K562 (cell line): ENCODE data around the gene NEK1. TPM values are rescaled to one million over a fixed set of nuclear protein-coding genes. Genes with fewer than 3 reads are reported as not detected.

ENCODE experiments used
- ARID1B ChIP-seq: fragments of 450-650 bp; IDR thresholded peaks from 2 replicates; pipeline ENCODE4 v1.6.1; 2016; ENCODE audit warnings: antibody characterized with exemption, mild to moderate bottlenecking, inconsistent platforms
- ATF7 ChIP-seq: fragments of 450-650 bp; IDR thresholded peaks from 2 replicates; pipeline ENCODE4 v1.7.1; 2014; ENCODE audit warnings: mild to moderate bottlenecking, moderate library complexity
- CGGBP1 ChIP-seq: fragments of 250-450 bp; sonication (Bioruptor Pico); IDR thresholded peaks from 2 replicates; pipeline ENCODE4 v1.9.0; 2021; ENCODE audit warnings: mild to moderate bottlenecking
- DNMT1 ChIP-seq: fragments of 450-650 bp; IDR thresholded peaks from 2 replicates; pipeline ENCODE4 v1.6.1; 2016; ENCODE audit warnings: antibody characterized with exemption, mild to moderate bottlenecking
- KLF16 ChIP-seq: IDR thresholded peaks from 2 replicates; pipeline ENCODE4 v1.6.1; 2016; ENCODE audit warnings: antibody characterized with exemption
- MLLT1 ChIP-seq, 2 experiments: fragments of 450-650 bp; IDR thresholded peaks; 2 replicates each; pipeline ENCODE4 v1.6.1; 2016
- NELFE ChIP-seq: IDR thresholded peaks from 2 replicates; pipeline ENCODE4 v1.6.1; 2011; ENCODE audit warnings: mild to moderate bottlenecking; ENCODE audit not compliant: insufficient read depth, insufficient read length
- PKNOX1 ChIP-seq: fragments of 450-650 bp; IDR thresholded peaks from 2 replicates; pipeline ENCODE4 v1.6.1; 2016
- POLR2B ChIP-seq: fragments of 450-650 bp; IDR thresholded peaks from 2 replicates; pipeline ENCODE4 v1.6.1; 2018; ENCODE audit warnings: low read depth; ENCODE audit not compliant: partially characterized antibody
- SAFB ChIP-seq: fragments of 200-400 bp; formaldehyde crosslinking; IDR thresholded peaks from 2 replicates; pipeline ENCODE4 v1.6.1; 2017; ENCODE audit warnings: low read depth, low read length, borderline replicate concordance
- SFPQ ChIP-seq: fragments of 200-400 bp; formaldehyde crosslinking; IDR thresholded peaks from 2 replicates; pipeline ENCODE4 v1.6.1; 2017; ENCODE audit warnings: mild to moderate bottlenecking, low read depth, low read length, moderate library complexity
- SNAPC5 ChIP-seq: fragments of 250-450 bp; sonication (Bioruptor Pico); IDR thresholded peaks from 2 replicates; pipeline ENCODE4 v1.8.0; 2021; ENCODE audit warnings: moderate library complexity, mild to moderate bottlenecking, inconsistent platforms
- SREBF2 ChIP-seq: sonication (generic); formaldehyde crosslinking; IDR thresholded peaks from 2 replicates; pipeline ENCODE4 v1.4.0; 2020; ENCODE audit warnings: mild to moderate bottlenecking, missing genetic modification reagents
- TBP ChIP-seq: optimal IDR thresholded peaks from 2 replicates; pipeline ENCODE3; 2011; ENCODE audit warnings: low read depth, low read length, improper control_type of control experiment
- TEAD2 ChIP-seq: fragments of 450-650 bp; IDR thresholded peaks from 2 replicates; pipeline ENCODE4 v1.6.1; 2016; ENCODE audit warnings: missing genetic modification characterization, control low read depth, missing compliant biosample characterization
- VEZF1 ChIP-seq: fragments of 200-800 bp; sonication (Bioruptor generic); IDR thresholded peaks from 2 replicates; pipeline ENCODE4 v1.6.1; 2017; ENCODE audit warnings: missing genetic modification characterization, missing compliant biosample characterization
- ZEB2 ChIP-seq: fragments of 450-650 bp; IDR thresholded peaks from 2 replicates; pipeline ENCODE4 v1.6.1; 2016
- ZFP1 ChIP-seq: fragments of 450-650 bp; formaldehyde crosslinking; IDR thresholded peaks from 2 replicates; pipeline ENCODE4 v1.4.0; 2020; ENCODE audit warnings: mild to moderate bottlenecking, mixed read lengths
- ZFPM2 ChIP-seq: fragments of 250-450 bp; sonication (Bioruptor Pico); IDR thresholded peaks from 2 replicates; pipeline ENCODE4 v1.5.1; 2022; ENCODE audit warnings: mild to moderate bottlenecking
- ZSCAN32 ChIP-seq: fragments of 450-650 bp; formaldehyde crosslinking; IDR thresholded peaks from 2 replicates; pipeline ENCODE4 v1.4.0; 2020; ENCODE audit warnings: mild to moderate bottlenecking, moderate library complexity
- polyA plus RNA-seq, 8 experiments: library from polyadenylated mRNA; depleted of rRNA in 4 of 8; stranded (reverse) in 5 of 8; unstranded in 3 of 8; fragments of >200 nt; fragmentation: Nextera tagmentation in 2 of 8; fragmentation: Illumina TruSeq in 1 of 8; extraction: Ambion mirVana in 2 of 8; extraction: Trizol in 1 of 8; gene quantifications; 2 replicates each; pipeline versions ENCODE4 v1.2.1 to v1.2.3, GENCODE V29; 2011 to 2014; ENCODE audit warnings: inconsistent platforms in 1 of 8, missing spikeins in 1 of 8
- total RNA-seq, 7 experiments: library from RNA; depleted of rRNA in 6 of 7; stranded (reverse); fragments of >200 nt in 6 of 7; fragmentation: Illumina TruSeq in 2 of 7; extraction: Trizol in 2 of 7; gene quantifications; 2 replicates each; pipeline versions ENCODE4 v1.2.1 to v1.2.3, GENCODE V29; 2011 to 2021; ENCODE audit warnings: low replicate concordance in 1 of 7

The NEK1 gene
- total and polyA plus RNA-seq, 9 of the 15 experiments (the other 6 are each of a cell fraction or from before 2014, with no cell fraction given), result 6.2 to 15.7 (median 10.3) TPM

GRCh38 chr4:169626331-169627282 is 14.2 kb upstream of the NEK1 start (continued):
- TF ChIP-seq ZEB2 (no peak), SREBF2 (CRISPR knock-in tag) (no peak), ARID1B (peak; percentile 97), TEAD2 (no peak), TBP (no peak), MLLT1 (IDR thresholded peaks at IDR 0.05) (no peak; a peak in 2 of 4 replicates), SAFB (no peak), ZSCAN32 (CRISPR knock-in tag) (no peak), ATF7 (peak; percentile 42; the same call in 1 of the 2 replicates), VEZF1 (CRISPR knock-in tag) (peak; percentile 51), KLF16 (peak; percentile 92), SFPQ (no peak), PKNOX1 (peak; percentile 51), DNMT1 (no peak), SNAPC5 (CRISPR knock-in tag) (no peak), ZFPM2 (CRISPR knock-in tag) (no peak), CGGBP1 (CRISPR knock-in tag) (no peak), NELFE (no peak), POLR2B (no peak), ZFP1 (CRISPR knock-in tag) (no peak)
